Right ventricle myocardium inferior (tissue), 1 donor: ENCODE results near the gene FGB. TPM values are rescaled to one million over a fixed set of nuclear protein-coding genes. Genes with fewer than 3 reads are reported as not detected.
A peak's percentile ranks its signal among the peaks of the same experiment; 100 is the strongest.

Source experiments
- ATAC-seq: fragments of 200-7000 bp; cut with Tn5 transposase; one replicate; pipeline ENCODE4 v1.9.1; 2020; ENCODE audit warnings: mild to moderate bottlenecking, moderate library complexity
- DNase-seq: peaks from one replicate; pipeline ENCODE4 v3.0.0; 2021; ENCODE audit errors: missing footprints
- intact Hi-C: fragments of 100-400 bp; cut with DNase I; formaldehyde crosslinking; loops from one replicate; pipeline ENCODE4 v1.11.0; 2022
- long read RNA-seq: library from polyadenylated mRNA; unstranded; transcript quantifications from one replicate; pipeline ENCODE4 v2.0.0, GENCODE V29; 2021
- total RNA-seq: library from RNA; stranded (reverse); fragmentation: NEBNext Ultra II Directional; extraction: Animal tissue kit (Norgen Biotek cat#: 25700); gene quantifications from one replicate; pipeline ENCODE4 v1.2.1, GENCODE V29; 2021
- donor health status: DM: no; HTN: yes; CAD: no; lungs with severe emphysema.

Gene FGB
- not detected for total RNA-seq
- long read RNA-seq = 0 reads

DNA sequence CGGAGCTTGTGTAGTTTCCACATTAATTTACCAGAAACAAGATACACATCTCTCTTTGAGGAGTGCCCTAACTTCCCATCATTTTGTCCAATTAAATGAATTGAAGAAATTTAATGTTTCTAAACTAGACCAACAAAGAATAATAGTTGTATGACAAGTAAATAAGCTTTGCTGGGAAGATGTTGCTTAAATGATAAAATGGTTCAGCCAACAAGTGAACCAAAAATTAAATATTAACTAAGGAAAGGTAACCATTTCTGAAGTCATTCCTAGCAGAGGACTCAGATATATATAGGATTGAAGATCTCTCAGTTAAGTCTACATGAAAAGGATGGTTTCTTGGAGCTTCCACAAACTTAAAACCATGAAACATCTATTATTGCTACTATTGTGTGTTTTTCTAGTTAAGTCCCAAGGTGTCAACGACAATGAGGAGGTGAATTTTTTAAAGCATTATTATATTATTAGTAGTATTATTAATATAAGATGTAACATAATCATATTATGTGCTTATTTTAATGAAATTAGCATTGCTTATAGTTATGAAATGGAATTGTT, at the start of gene FGB:
Gene FGB (plus strand): TSS at position 315 of the 558 bp plus-strand sequence. CDS start 8 bp downstream, at position 323.
- intact Hi-C loops = no loop called here
- DNase-seq (no peak), ATAC-seq (no peak)

DNA sequence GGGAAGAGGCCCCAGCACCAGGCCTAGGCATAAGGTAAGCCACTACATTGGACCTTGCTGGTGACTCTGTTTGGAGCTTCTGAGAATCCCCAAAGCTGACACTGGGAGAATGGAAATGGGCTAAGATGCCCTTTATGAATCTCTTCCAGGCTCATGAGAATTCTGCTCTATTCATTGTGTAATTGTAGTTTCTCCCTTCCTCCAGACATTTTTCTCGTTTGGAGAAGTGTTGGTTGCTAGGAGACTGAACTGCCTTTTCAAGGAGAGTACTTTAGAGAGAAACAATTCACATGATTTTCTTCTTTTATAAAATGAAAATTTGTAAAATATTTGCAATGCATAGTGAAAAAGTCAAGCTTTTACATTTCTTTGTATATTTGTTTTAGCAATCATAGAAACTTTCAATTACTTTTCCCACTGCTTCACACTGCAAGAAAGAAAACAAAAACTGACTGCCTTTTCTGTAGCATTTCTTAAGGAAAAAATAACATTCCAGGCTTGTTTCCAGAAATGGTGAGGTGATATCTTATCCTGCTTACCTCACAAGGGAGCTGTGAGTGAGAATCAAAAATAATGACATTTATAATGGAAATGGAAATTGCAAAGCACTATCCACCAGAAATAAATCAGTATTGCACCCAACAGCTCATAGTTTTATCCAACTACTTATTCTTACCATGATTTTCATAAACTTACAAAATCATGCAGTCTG, 46.3 kb upstream of the FGB start:
- ATAC-seq = no peak
- intact Hi-C loops = no loop called here
- DNase-seq = no peak

DNA sequence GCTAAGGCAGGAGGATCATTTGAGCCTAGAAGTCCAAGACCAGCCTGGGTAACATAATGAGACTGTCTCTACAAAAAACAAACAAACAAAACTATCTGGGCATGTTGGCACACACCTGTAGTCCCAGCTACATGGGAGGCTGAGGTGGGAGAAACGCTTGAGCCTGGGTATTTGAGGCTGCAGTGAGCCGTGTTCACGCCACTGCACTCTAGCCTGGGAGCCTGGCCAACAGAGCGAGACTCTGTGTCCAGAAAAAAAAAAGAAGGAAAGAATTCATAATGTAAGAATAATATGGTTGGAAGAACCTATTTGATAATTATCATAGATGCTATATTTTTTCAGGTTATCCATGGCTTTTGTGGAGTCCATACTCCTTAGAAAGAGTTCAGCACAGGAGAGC, 45.2 kb upstream of the FGB start:
- no peak for DNase-seq
- no peak for ATAC-seq

DNA sequence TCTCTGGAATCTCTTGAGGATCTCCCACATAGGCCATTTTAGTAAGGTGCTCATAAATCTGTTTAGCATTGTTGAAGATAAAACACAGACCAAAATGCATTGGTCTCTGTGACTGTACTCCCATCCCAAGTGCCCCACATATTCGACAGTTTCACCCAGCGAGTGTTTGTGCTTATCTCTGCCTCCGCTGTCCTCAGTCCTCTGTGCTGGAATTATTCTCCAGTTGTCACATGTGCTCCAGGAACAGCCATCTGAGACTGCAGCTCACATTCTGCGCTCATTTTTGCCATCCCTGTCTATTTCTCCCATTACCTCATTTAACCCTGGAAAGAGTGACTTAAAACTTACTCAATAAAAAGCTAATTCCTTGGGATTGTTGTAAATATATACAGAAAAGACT, 43.6 kb upstream of the FGB start:
- no peak for ATAC-seq
- no peak for DNase-seq
- intact Hi-C loops = no loop called here

More for the DNA sequence above, 45.2 kb upstream of the FGB start:
- intact Hi-C loops = no loop called here

DNA sequence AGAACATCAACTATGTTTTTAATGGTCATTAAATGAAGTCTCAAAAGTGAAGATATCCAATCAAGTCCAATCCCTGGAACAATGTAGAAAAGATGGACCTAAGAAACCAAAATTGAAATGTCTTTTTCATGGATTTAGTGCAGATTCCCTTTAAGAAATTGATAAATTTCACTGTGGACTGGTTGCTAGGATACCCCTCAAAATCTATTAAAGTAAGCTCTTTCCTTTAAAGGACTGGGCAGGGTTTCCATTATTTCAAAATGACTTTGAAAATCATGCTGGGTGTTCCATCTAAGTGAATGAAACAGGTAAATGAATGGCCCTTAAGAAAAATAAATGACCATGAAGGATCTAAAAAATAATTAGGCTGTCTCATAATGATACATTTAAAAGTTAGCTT, 41.2 kb upstream of the FGB start:
- ATAC-seq (no peak), DNase-seq (no peak)
- intact Hi-C loops = no loop called here

DNA sequence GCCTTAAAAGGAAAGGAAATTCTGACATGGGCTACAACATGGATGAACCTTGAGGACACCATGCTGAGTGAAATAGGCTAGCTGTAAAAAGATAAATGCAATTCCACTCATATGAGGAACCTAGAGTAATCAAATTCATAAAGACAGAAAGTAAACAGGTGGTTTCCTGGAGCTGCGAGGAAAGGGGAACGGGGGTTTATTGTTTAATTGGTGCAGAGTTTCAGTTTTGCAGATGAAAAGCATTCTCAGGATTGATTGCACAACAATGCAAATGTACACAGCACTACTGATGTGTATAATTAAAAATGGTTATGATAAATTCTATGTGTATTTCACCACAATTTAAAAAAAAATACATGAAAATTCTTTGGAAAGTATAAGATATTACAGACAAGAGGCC, 36.7 kb upstream of the FGB start:
- ATAC-seq = no peak
- intact Hi-C loops = no loop called here

DNA sequence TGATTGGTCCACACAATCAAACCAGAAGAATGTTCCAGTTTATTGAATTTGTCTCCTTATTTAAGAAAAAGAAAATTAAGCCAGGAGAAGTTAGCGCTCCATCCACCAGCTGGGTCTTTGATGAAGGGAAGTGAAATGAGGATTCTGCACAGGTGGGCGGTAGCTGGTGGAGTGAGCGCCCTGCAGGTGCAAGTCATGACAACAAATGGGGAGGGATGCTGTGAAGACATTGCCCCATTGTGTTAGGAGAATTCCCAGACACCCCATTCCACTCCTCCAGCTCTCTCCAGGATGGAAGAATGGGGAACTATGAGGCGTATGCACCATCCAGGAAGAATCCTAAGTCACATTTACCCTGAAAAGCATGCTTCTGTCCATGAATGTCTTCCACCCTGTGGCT, 35.5 kb upstream of the FGB start:
- DNase-seq (no peak), ATAC-seq (no peak)
- intact Hi-C loops = no loop called here

More for the DNA sequence above, 36.7 kb upstream of the FGB start:
- DNase-seq = no peak

DNA sequence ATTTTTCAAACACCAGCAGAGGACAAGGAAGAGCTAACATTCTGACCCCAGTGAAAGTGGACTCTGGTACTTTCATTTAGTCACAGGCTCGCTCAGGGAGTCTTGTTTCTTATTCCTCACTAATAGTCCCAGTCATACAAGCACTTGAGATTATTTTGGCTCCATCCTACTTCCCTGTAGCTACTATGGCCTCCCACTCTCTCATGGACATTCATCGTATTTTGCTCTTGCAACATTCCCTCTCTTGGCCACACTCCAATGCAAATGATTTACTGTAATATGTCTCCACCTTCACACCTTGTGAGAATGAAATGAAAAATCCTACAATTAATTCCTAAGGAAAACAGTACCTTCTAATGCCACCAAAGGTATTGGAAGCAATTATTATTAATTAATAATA, 33.9 kb upstream of the FGB start:
- ATAC-seq = no peak
- DNase-seq = no peak
- intact Hi-C loops = no loop called here

DNA sequence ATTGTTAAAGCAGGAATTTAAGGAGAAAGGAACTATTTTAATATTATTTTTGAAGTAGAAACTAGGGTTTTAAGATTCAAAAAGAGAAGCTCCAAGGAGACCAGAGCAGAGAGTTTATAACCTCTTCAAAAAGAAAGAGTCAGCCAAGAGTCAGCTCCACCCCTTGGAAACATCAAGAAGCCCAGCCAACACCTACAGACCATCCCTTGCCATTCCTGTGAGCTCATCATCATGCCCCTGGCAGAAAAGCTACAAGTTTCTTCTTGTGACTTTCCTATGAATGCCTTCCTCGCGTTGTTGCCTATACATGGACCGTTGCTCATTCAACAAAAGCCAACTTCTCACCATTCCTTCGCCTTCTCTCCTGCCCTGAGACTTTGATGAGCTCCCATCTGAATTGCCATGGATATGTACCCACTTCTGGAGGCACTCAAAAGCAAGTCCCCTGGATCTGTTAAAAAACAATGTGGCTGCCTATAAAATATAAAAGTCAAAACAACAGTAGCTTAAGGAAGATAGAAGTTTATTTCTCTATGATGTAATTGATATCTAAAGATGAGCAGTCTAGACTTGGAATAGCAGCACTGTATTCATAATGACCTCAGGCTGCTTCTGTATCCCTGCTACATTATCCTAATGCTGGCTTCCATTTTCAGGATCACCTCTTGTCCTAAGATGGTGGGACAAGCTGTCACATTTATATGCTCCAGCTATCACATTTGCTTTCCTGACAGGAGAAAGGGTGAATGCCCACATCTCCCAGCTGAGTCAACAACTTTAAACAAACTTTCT, 32.9 kb upstream of the FGB start:
- intact Hi-C loops = no loop called here
- no peak for ATAC-seq

DNA sequence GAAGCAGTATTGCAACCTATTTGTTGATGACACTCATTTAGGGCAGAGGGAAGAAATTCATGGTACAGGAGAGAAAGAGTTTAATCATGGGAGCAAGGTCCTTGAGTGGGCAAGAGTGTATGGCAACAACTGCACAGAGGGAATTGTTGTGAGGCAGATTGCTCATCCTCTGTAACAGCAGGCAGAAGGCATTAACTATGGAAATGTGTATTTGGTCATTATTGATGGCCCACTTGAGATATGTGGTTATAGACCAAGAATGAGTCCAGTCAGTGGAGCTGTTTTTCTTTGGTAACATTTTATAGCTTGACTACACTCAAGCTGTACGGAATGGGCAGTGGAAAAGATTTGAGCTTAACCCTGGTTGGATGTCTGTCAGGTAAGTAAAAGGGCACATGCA, 28.5 kb upstream of the FGB start:
- intact Hi-C loops = no loop called here
- ATAC-seq = no peak
- no peak for DNase-seq

More for the DNA sequence above, 32.9 kb upstream of the FGB start:
- DNase-seq = no peak

DNA sequence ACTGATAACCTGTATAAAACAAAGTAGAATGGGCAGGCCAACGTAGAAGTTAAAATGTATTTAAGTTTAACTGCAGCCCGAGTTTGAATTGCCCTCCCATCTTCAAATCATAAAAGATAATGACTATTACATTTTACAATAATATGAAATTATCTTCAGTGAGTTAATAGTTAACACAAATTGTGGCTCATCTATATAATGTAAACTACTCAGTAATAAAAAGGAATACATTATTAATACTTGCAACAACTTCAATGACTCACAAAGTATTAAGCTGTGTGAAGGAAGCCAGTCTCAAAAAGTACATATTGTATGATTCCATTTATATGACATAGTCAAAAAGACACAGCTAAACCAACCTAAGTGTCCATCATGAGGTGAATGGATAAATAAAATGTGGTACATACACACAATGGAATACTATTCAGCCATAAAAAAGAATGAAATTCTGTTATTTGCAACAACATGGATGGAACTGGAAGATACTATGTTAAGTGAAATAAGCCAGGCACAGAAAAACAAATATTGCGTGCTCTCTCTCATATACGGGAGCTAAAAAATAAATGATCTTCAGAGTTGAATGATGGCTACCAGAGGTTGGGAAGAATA, 20.4 kb upstream of the FGB start:
- ATAC-seq = no peak
- intact Hi-C loops = no loop called here
- DNase-seq = no peak

DNA sequence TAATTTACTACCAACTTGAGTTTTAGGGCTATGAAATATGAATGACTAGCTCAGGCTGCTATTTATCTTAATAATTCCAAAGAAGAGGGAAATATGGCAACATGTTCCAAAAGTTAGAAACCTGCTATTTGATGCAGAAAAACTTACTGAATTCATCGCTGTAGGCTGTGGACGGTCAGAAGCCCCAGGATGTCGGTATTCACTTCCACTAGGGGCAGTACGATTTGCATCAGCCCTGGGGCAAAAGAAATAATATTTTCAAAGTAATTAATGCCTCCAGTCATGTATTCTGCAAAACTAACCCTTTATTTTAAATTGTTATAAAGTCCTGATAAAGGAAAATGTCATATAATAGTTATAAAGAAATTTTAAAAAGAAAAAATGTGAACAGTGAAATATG, 17.1 kb upstream of the FGB start:
- ATAC-seq (no peak), DNase-seq (no peak)
- intact Hi-C loops = no loop called here

DNA sequence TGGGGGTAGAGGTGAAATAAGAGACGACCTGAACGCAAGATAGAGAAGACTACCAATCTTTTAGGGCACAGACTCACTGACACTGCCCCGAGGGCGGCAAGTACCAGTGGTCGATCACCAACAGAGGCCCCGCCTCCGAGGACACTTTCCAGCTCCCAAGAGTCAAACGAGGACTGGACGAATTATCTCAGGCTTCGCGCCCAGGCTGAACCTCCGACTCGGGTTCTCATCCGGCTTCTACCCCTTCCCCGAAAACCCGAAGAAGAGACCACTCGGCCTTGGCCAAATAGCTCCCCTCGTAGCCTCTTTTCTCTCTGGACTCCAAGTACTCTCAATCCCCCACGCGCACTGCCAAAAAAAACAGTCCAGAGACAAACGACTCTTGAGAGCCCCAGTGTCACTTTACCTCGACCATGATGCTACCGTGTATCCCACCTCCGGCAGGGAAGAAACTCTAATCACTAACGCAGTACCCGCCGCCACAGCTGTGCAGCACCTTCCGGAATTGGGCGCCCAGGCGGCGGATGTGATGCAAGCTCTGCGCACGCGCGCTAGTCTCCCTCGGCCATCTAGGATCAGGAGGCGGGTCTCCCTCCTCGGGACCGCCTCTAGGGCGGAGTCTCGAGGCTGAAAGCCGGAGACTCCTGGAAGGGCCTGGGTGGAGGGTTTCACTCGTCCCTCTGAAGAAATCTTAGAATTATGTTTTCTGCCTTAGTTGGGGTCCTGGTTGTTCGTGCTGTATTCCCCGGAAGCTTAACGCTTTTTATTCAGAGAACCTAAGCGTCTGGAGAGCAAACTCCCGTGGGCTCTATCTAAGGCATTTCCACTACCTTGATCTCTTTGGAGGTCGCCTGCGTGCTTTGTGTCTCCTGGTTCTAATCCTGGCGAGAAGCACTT, 12.7 kb upstream of the FGB start, which contains the start of gene PLRG1:
Gene PLRG1 (minus strand): TSS at position 507 of the 897 bp plus-strand sequence. CDS start 92 bp downstream, at position 415.
- intact Hi-C loops = loop anchor here (5.0 kb wide), 2 partner anchors 72 to 822 kb away; no protein-coding TSS in a partner anchor
- peak; percentile 100 for ATAC-seq

DNA sequence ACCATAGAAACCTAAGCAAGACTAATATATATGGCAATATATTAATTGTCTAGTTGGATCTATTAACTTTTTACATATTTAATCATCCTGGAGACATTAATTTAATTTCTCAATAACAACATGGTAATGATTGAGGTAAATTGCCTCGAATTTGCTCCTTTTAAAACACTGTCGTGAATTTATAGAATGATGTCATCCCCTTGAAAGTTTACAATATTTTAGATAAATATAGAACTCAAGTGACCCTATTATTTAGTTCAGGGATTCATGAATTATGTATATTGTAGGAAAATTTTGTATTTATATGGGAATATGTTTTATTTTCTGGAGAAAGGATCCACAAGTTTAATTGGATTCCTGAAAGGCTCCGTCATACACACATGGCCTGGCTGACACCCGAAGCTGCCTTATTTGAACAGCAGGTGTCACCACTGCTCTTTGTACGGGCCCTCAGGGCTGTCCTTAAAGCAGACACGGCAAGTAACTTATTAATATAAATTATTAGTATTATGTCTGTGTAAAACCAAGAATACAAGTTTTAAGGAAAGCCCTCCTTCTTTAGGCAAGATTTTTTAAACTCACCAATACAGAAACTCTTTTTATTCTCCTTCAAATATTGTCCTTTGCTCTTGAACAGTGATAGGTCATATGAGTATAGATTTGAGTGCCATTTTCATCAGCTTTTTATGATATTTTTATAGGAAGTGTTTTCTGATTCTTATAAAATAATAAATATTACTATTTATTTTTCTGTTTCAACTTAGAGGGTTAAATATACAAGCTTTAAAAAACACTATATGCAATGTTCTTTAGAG, 10.7 kb upstream of the FGB start:
- ATAC-seq = peak; percentile 69
- DNase-seq = peak; percentile 78
- intact Hi-C loops = loop anchor here (2.0 to 5.0 kb wide), 3 partner anchors 70 to 820 kb away; no protein-coding TSS in a partner anchor

More for the DNA sequence above, 12.7 kb upstream of the FGB start, which contains the start of gene PLRG1:
- peak; percentile 99 for DNase-seq

DNA sequence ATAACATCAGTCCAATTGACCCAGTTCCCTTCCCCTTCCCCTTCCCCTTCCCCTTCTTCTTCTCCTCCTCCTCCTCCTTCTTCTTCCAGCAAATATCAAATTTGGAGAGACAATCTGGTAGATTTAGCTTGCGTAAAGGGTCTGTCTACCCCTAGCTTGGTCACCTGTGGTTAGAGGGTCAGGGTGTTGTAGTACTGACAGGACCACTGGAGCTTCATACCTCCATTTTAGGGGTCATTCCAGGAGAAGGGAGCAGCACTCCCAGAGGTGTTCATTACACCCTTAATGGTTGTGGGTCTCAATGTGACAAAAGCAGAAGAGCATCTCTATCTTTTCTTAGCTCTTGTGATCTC, 3.7 kb upstream of the FGB start:
- intact Hi-C loops = no loop called here
- no peak for ATAC-seq
- DNase-seq = no peak

DNA sequence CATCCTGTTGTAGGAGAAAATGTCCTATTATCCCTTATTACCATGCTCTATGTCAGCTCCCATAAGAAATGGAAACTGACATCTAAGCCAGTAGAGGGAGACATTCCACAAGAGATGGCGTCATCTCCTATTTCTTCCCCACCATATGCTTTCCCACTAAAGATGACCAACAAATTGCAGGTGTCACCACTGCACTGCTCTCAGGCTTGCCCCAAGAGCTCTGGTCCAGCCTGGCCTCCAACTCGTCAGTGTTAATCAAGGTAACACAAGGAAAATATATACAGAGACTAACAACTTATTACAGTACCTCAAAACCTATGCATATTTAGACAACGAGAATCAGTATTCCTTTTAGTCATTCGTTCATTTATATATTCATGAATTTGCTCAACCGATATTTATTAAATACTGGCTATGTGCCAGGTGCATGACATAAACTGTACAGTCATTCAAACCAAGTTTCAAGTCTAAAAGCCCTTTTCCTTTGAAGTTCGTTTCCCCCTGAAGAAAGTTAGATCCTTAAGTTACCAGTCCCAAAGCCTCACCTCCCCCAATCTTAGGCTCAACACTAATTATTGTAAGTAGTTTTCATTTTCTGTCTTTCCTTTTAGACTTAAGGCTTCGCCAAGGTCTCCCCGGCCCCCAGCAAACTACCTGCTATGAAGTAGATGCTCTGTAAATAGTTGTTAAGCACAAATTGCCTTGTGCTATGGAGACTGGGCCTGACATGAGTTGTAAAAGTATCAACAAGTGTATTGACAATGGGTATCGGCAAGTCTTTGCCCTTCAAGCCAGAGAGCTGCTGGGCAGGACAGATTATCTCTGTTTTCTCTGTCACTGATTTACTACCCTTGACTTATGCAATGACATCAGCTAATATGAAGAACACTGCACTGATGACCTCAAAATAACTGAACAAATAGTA, 3.1 kb upstream of the FGB start:
- intact Hi-C loops = no loop called here
- ATAC-seq = no peak
- DNase-seq = no peak

DNA sequence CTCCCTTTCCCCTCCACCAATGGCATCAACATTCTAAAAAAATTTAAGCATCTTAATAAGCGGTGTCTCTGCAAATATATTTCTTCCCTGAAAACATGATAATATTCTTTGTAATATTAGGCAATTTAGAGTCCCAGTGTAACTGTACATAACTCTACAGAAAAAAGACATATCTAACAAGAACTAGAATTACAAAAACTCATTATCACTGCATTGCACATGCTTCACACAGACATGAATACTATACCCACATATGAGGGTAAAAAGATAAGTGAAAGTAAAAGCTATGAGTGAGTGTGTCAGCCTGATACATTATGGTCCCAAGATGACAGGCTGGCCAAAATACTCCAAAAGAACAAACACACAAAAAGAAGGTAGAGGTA, 2.4 kb upstream of the FGB start:
- no peak for ATAC-seq
- no peak for DNase-seq
- intact Hi-C loops = no loop called here
